Anterior cingulate cortex (tissue), 58 donors: ENCODE measurements around the gene PPIL4.
"Not testable (repeated sequence)": the region's sequence is repeated elsewhere in the genome, so short reads cannot be mapped to it uniquely, and the experiment has no call there.

Experiments
- DNase-seq, 58 donors: peaks; one replicate each; lab custom pipeline; 2025; lab: John Stamatoyannopoulos, UW

PPIL4 gene

DNA sequence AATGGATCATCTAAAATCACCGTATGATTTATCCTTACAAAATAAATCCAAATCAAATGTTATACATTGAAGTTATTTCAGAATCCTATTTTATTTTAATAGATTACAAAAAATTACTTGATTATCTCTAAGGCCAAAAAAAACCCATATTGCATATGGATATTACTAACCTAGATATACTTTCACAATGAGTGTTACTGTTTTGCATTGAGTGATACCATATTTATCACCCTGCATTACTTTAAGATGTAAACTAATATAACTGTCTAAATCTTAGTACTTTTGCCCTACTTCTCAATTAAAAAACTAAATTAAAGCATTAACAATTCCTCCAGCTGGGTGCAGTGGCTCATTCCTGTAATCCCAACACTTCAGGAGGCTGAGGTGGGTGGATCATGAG is 11.1 kb downstream of the PPIL4 start:
- no peak for DNase-seq

DNA sequence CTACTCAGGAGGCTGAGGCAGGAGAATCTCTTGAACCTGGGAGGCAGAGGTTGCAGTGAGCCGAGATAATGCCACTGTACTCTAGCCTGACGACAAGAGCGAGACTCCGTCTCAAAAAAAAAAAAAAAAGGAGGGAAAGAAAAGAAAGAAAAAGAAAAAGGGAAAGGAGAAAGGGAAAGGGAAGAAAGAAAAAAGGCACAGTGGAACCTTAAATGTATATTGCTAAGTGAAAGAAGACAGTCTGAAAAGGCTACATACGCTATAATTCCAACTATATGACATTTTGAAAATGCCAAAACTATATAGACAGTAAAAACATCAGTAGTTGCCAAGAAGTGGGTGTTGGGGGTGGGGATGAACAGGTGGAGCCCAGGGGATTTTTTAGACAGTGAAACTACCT is 16.2 kb downstream of the PPIL4 start:
- no peak for DNase-seq

DNA sequence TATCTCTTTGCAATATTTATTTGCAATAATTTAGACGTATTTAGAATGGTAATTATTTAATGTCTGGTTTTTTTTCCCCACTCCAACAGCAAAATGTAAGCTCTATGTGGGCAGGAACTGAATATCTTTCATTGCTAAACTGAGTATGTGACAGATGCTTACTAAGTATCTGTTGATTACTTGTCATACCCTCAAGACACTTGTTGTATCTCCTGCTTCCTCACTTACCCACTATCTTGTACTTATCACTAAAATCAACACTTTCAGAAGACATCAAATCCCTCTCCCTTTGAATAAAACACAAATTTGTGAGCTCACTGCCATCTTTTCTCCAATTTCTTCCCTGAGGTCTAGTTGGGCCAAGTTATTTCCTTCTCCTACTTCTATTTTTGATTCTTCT is 30.3 kb downstream of the PPIL4 start:
- DNase-seq = no peak

DNA sequence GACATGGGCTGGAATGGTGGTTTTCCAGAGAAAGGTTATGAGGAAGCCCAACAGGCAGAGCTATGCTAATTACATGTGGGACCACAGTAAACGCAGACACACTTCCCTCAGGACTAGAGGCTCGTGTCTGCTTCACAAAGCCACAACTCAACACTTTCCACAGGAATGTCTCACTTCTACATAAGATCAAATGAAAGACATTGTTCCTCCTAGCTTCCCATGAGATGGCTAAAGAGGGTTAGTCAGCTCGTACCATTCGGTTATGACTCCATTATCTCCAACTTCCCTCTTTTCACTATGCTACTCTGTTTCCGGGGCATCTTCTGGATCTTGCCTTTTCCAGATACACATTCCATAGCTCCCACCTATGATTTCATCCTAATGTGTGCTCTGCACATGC is 31.9 kb downstream of the PPIL4 start:
- DNase-seq = no peak

DNA sequence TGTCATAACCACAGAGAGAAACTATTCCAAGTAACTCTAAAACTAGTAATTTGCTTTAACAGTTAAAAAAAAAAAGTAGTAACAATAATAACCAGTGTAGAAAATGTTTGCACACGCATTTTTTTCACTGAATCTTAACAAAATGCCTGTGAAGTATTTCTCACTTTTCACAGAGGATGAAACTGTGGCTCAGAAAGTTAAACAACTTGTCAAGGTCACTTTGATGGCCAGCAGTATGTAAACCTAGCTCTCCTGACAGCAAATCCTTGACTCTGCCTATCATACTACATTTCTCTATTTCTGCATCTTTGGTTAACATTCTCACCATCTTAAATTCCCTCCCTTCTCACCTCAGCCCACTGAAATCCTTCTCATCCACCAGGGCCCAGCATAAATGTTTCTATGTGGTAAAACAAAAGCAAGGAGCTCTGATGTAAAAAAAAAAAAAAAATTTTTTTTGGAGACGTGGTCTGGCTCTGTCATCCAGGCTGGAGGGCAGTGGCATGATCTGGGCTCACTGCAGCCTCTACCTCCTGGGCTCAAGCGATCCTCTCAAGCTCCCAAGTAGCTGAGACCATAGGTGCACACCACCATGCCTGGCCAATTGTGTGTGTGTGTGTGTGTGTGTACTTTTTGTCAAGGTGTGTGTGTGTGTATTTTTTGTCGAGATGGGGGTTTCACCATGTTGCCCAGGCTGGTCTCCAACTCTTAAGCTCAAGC is 34.9 kb downstream of the PPIL4 start:
- DNase-seq = no peak

DNA sequence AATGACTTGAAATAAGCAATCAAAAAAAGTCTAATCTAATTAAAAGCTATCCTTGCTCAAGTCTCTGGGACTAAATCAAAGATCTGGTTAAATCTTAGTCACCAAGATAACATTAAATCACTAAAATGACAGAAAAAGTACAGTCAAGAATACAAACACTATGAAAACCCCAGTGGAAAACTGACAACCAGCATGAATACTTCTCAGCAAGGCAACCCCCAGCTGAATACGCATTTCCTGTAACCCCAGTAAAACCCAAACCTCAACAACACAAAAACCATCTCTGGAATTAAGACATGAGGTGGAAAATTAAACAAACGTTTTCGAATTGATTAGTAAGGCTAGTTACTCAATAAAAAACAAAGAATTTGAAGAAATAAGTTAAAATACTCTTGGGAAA is 37.4 kb downstream of the PPIL4 start:
- DNase-seq = no peak

DNA sequence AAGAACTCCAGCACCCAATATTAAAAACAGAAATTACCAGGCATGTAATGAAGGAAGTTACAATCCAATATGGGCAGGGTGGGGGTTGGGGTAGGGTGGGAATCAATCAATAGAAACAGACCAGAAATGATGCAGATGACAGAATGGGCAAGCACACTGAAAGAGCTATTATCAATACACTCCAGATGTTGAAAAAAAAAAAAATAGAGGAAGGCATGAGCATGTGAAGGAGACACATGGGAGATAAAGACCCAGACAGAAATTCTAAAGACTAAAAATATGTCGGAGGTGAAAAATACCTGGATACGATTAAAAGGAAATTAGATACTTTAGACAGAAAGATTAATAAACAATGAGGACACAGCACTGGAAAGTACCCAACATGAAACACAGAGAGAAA is 42.0 kb downstream of the PPIL4 start:
- no peak for DNase-seq

DNA sequence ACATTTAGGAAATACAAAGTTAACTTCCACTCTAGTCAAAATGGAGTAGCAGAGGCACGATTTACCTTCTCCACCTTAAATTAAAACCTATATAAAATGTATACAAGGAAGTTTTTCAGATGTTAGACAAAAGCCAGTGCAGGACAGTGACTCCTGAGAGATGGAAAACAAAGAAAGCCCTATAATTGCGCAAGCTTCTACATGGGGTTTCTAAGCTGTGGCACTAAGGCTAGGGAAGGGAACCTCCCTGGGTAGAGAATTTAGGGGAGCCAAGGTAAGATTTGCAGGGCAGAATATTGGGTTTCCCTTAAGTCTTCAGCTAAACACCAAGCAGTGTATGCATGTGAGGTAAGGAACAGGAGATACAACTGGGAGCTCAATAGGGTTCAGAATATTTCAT is 42.6 kb downstream of the PPIL4 start:
- no peak for DNase-seq

DNA sequence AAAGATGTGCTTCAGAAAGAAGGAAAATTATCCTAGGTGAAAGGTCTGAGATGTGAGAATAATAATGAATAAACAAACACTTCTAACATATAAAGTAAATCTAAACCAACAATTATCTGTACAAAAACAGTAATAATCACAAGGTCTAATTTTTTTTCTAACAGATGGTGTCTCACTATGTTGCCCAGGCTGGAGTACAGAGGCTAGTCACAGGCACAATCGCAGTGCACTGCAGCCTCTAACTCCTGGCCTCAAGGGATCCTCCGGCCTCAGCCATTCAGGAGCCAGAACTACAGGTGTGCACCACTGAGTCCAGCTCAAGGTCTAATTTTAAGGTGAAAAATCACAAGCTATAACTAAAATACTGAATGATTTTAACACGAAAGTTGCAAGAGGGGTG is 44.1 kb downstream of the PPIL4 start:
- no peak for DNase-seq

DNA sequence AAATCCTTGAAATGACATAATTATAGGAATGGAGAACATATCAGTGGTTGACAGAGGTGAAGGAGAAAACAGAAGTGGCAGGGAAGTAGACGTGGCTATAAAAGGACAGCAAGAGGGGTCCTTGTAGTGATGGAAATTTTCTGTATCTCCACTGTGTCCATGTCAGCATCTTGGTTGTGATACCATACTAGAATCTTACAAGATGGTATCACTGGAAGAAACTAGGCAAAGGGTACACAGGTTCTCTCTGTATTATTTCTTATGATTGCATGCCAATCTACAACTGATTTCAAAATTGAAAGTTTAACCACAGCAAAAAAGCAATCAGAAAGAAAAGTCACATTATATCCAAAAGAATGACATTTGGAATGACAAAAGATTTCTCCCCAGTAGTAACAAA is 44.6 kb downstream of the PPIL4 start:
- DNase-seq = no peak

DNA sequence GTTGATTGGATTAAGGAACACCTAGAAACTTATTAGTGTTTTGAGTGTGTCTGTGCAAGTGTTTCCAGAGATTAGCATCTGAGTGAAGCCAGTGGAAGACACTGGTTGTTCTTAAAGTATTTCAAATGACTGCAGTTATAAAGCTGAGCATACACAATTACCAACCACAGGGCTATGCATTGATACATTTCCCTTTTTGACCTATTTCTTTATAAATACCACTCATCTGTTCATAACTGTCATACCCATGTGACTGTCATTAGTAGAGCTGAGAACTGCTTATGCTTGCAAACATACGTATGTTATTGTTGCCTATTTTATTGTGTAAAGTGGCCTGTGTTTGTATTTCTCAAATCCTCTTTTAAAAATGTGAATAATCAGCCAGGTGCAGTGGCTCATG is 45.7 kb downstream of the PPIL4 start:
- no peak for DNase-seq

DNA sequence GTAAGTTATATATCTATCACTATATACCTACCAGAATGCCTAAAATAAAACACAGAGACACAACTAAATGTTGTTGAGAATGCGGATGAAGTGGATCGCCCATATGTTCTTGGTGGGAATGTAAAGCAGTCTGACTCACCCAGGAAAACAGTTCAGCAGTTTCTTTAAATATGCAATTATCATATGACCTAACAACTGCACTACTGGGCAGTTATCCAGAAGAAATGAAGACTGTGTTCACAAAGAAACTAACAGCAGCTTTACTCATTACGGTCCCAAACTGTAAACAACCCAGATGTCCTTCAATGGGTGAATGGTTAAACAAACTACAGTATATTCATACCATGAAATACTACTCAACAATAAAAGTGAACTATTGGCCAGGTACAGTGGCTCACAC is 46.8 kb downstream of the PPIL4 start:
- no peak for DNase-seq

DNA sequence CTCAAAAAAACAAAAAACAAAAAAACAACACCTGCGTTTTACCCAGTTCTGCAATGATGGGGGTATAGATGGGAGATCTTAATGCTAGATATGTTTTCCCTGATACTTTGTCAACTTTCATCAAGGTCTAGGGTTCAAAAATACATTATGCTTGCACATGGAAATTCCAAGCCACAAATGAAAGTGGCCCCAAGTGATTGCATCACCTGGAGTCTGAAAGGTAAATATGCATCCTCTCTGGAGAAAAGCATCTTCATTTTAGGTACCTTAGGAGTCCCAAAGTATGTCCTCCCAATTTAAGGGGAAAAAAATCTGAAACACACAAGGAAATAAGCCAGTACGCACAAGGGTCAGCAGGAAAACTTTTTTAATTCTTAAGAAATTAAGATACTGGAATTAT is 48.5 kb downstream of the PPIL4 start:
- DNase-seq = no peak

DNA sequence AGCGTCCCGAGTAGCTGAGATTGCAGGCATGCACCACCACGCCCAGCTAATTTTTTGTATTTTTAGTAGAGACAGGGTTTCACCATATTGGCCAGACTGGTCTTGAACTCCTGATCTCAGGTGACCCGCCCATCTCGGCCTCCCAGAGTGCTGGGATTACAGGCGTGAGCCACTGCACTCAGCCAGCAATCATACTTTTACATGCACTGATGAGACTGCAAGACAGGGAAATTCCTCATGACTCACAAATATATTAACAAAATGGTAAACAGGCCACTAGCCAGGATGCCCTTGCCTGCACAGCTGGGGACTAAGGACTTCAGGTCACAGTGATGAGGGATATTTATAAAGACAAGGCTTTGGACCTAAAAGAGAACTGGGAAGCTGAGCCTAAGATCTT is 49.2 kb downstream of the PPIL4 start:
- DNase-seq = not testable (repeated sequence)

DNA sequence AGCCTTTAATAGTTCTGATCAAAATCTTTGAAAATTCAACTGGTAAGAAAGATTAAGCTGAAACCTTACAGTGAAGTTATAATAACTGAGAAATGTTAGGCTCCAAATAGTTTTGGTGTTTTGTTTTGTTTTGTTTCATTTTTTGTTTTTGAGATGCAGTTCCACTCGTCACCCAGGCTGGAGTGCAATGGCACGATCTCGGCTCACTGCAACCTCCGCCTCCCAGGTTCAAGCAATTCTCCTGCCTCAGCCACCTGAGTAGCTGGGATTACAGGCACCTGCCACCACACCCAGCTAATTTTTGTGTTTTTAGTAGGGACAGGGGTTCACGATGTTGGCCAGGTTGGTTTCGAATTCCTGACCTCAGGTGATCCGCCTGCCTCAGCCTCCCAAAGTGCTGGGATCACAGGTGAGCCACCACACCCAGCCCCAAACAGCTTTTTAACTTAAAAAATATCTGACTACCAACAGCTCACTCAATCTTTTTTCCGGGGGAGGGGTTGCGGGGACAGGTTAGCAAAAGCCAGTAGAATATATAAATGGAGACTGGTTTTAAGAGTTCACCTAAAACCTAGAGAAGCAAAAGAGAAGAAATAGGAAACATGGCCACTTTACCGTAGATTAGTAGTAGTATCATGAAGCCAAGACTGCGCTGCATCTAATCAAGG is 50.4 kb downstream of the PPIL4 start:
- not testable (repeated sequence) for DNase-seq

DNA sequence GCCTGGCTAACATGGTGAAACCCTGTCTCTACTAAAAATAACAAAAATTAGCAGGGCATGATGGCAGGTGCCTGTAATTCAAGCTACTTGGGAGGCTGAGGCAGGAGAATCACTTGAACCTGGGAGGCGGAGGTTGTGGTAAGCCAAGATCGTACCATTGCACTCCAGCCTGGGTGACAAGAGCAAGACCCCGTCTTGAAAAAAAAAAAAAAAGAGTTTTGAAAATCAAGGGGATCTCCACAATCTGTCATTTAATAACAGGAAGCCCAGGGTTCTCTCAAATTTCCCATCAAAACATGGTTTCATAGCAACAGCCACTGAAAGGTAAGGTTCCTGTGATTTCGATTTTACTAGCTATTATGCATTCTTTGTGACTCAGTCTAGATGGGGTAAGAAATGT is 51.0 kb downstream of the PPIL4 start:
- not testable (repeated sequence) for DNase-seq

DNA sequence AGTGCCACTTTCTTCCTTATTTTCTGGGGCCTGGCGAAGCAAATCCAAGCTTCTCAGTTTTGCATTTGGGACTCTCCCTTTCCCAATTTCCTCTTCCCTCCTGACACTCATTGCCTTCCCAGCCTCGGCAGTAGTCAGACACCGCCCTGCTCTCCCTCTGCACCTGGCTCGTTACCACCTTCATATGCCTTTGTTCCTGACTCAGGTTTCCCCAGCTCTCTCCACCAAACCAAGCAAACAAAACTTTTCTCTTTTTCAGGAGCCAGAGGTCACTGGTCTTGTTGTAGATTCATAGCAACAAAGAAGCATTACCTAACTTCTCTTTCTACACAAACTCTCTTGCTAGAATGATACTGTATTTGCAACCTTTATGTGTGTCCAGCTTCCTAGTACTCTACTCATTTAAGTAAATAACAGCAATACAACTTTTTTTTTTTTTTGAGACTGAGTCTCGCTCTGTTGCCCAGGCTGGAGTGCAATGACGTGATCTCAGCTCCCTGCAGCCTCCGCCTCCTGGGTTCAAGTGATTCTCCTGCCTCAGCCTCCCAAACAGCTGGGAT is 52.0 kb downstream of the PPIL4 start:
- no peak for DNase-seq

DNA sequence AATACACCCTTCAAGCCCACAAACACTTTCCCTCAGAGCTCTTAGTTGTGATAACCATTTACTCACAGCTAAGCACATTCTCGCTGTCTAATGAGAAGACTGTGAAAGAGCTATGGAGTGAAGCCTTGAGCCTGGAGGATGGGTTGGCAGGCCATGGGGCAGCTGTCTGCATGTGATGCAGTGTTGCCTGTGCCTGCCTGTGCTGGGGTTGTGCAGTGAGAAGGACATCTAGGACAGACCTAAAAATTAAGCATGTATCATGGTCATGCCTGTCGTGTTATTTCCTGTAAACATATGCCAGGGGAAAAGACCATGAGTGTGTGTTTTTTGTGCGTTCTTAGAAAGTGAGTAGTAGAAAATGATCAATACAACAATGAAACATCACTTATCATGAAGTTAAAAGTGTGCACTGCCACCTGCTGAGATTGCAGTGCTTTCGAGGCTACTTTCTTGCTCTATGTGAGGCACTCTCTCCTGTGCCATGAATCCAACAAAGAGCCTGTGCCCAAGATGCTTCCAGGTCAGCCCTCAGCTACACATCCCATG is 53.0 kb downstream of the PPIL4 start:
- DNase-seq = no peak

DNA sequence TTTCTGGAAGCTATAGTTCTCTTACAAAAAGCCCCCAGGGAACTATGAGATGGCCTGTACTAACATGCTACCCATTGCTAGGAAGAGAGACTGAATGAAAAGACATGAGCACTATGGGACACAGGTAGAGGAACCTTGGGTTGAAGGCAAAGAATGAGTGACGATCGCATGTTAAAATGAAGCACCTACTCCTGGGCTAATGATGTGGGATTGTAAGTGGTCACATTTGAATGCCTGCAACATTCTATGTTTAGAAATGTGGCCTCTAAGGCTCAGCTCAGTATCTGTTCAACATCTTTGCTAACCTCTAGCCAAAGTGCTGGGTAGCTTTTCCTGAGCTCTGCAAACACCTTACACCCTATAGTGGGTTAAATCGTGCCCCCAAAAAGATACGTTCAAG is 55.9 kb downstream of the PPIL4 start:
- DNase-seq = no peak

DNA sequence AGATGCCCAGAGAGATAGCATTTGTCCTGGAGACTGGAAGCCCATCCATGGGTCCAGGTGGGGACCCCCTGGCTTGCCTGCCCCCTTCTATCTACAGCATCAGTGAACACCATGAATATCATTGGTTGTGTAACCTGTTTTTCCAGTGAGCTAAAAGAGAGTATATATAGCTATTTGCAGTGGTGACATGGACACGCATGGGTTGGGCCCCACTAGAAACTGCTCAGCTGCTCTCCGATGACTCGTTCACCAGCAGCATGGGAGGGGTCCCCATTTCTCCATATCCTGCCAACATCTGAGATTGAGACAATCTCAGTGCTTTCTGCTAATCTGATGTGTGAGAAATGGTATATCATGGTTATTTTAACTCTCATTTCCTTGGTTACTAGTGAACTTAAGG is 57.0 kb downstream of the PPIL4 start:
- peak in 1 of 58 donors; percentile 33 for DNase-seq

DNA sequence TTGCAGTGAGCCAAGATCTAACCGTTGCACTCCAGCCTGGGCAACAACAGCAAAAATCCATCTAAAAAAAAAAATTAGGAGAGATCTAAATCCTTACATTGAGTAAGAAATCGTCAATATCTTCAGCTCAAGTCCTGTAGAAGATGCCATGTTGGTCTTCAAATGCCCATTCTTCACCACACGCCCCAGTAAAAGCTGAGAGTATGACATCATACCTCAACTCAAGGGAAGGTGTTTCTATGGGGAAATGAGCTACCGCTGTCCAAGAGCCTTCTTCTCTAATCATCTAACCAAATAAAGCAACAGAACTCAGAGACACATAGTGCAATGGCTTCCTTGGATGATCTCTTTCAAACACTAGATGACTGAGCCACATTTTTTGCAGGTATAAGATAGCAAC is 58.5 kb downstream of the PPIL4 start:
- no peak for DNase-seq
